ENCODE results near the gene EVC2.

DNA sequence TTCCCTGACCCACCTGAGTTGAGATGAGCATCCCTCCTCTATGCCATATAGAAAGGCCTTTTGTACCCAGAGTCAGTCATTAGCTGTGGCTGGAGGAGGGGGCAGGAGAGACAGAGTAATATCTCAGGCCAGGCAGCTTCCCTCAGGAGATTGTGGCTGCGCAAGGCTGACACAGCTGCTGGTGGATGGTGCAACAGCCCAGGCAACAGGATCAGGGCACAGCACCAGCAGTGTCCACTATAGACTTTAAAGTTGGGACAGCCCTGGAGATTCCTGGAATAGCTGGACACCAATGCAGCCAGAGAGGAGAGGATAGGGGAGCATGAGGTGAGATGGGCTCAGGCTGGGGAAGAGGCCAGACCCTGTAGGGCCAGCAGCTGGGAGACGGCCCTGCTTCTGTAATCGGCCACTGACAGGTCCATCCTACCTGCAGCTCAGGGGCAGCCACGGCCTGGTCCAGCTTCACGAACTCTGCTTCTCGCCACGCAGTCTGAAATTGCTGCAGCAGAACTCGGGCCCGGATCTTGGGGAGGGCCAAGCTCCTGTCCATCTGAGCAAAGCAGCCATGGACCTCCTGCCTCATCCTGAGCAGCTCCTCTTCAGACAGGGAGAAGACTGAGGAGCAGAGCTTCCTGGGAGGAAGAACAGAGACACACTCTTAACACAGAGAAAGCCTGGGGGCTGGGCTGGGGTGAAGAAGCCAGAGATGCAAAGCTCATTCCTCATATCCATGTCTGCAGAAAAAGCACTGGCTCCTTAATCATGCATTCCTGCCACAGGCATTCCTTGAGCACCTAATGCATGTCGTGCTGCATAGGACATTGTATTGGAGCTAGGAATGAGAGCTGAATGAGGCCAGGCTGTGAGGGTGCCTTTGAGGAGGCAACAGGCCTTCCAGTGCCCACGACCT is 90.1 kb downstream of the EVC2 start:
- TF ChIP-seq, protein P1, sequence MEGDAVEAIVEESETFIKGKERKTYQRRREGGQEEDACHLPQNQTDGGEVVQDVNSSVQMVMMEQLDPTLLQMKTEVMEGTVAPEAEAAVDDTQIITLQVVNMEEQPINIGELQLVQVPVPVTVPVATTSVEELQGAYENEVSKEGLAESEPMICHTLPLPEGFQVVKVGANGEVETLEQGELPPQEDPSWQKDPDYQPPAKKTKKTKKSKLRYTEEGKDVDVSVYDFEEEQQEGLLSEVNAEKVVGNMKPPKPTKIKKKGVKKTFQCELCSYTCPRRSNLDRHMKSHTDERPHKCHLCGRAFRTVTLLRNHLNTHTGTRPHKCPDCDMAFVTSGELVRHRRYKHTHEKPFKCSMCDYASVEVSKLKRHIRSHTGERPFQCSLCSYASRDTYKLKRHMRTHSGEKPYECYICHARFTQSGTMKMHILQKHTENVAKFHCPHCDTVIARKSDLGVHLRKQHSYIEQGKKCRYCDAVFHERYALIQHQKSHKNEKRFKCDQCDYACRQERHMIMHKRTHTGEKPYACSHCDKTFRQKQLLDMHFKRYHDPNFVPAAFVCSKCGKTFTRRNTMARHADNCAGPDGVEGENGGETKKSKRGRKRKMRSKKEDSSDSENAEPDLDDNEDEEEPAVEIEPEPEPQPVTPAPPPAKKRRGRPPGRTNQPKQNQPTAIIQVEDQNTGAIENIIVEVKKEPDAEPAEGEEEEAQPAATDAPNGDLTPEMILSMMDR (conservative IDR thresholded peaks at IDR 0.05; ENCODE audit: low read length) = no peak
- no peak for TF ChIP-seq EZH2phosphoT487 (IDR thresholded peaks at IDR 0.05; ENCODE audit: borderline replicate concordance, low read depth, low read length)
